HPDE6-E6E7 (cell line): Measurements from ENCODE around the gene TMEM163.
"Not testable (repeated sequence)": the region's sequence is repeated elsewhere in the genome, so short reads cannot be mapped to it uniquely, and the experiment has no call there.

Experiments used
- DNase-seq: peaks from one replicate; pipeline ENCODE4 v3.0.0; 2011; ENCODE audit warnings: missing footprints; ENCODE audit errors: extremely low spot score

The TMEM163 gene

GRCh38 chr2:134491022-134491421, 227.8 kb downstream of the TMEM163 start:
- DNase-seq = no peak

GRCh38 chr2:134490559-134490958, 228.2 kb downstream of the TMEM163 start:
- no peak for DNase-seq

- no peak for DNase-seq
These were observed 228.9 kb downstream of the TMEM163 start for GRCh38 chr2:134489732-134490384.

GRCh38 chr2:134482766-134483340, 235.9 kb downstream of the TMEM163 start:
- no peak for DNase-seq

- DNase-seq = no peak
These were observed 236.6 kb downstream of the TMEM163 start for GRCh38 chr2:134482131-134482723.

- no peak for DNase-seq
These were observed 239.0 kb downstream of the TMEM163 start for GRCh38 chr2:134479696-134480330.

GRCh38 chr2:134476982-134477381, 241.8 kb downstream of the TMEM163 start:
- not testable (repeated sequence) for DNase-seq

- no peak for DNase-seq
These were observed 248.1 kb downstream of the TMEM163 start for GRCh38 chr2:134470561-134471168.

GRCh38 chr2:134469516-134470115, 249.2 kb downstream of the TMEM163 start:
- DNase-seq = no peak

GRCh38 chr2:134468776-134469175, 250.0 kb downstream of the TMEM163 start:
- no peak for DNase-seq

- no peak for DNase-seq
These were observed 250.6 kb downstream of the TMEM163 start for GRCh38 chr2:134468164-134468563.

GRCh38 chr2:134466141-134466540, 252.7 kb downstream of the TMEM163 start:
- DNase-seq = peak; percentile 16

GRCh38 chr2:134465228-134466105, 253.3 kb downstream of the TMEM163 start:
- DNase-seq = no peak

- DNase-seq = no peak
These were observed 255.1 kb downstream of the TMEM163 start for GRCh38 chr2:134463699-134464022.

- DNase-seq = no peak
These were observed 255.8 kb downstream of the TMEM163 start for GRCh38 chr2:134462791-134463698.

GRCh38 chr2:134462275-134462674, 256.5 kb downstream of the TMEM163 start:
- DNase-seq = no peak

GRCh38 chr2:134461511-134461910, 257.3 kb downstream of the TMEM163 start:
- DNase-seq = no peak

GRCh38 chr2:134460583-134460998, 258.2 kb downstream of the TMEM163 start:
- peak; percentile 78 for DNase-seq

GRCh38 chr2:134459706-134460406, 258.9 kb downstream of the TMEM163 start:
- no peak for DNase-seq
